Measurements from ENCODE around the gene XAF1. TPM values are rescaled to one million over a fixed set of nuclear protein-coding genes. Genes with fewer than 3 reads are reported as not detected.

The XAF1 gene
- total RNA-seq, 1 donor from 2014 or later: 2.1 TPM

- H3K4me3 Mint-ChIP-seq: no peak overlapping the region
- no peak for TF ChIP-seq CTCF (conservative IDR thresholded peaks at IDR 0.05)
- no peak for DNase-seq (ENCODE audit: extremely low spot score, unreplicated experiment)
- H3K27me3 Mint-ChIP-seq: peaks cover 85% of the 10 kb centered on the region
- H3K36me3 Mint-ChIP-seq: no peaks in the 10 kb centered on the region
- H3K4me1 Mint-ChIP-seq (ENCODE audit: unreplicated experiment): peaks cover 8% of the 10 kb centered on the region
- no peak overlapping the region for H3K27ac Mint-ChIP-seq
- peaks cover 7% of the 10 kb centered on the region for H3K9me3 Mint-ChIP-seq
Measured at GRCh38 chr17:6711081-6711674, 44.7 kb upstream of the XAF1 start.

GRCh38 chr17:6711681-6712057, 44.2 kb upstream of the XAF1 start:
- TF ChIP-seq CTCF (conservative IDR thresholded peaks at IDR 0.05): no peak
- DNase-seq (ENCODE audit: extremely low spot score, unreplicated experiment): no peak
- no peaks in the 10 kb centered on the region for H3K36me3 Mint-ChIP-seq
- H3K4me3 Mint-ChIP-seq: no peak overlapping the region
- H3K27ac Mint-ChIP-seq: no peak overlapping the region
- H3K9me3 Mint-ChIP-seq: peaks cover 10% of the 10 kb centered on the region
- H3K4me1 Mint-ChIP-seq (ENCODE audit: unreplicated experiment): peaks cover 8% of the 10 kb centered on the region
- peaks cover 85% of the 10 kb centered on the region for H3K27me3 Mint-ChIP-seq

- H3K36me3 Mint-ChIP-seq: no peaks in the 10 kb centered on the region
- H3K4me1 Mint-ChIP-seq (ENCODE audit: unreplicated experiment): peaks cover 8% of the 10 kb centered on the region
- H3K27ac Mint-ChIP-seq: no peak overlapping the region
- no peak for DNase-seq (ENCODE audit: extremely low spot score, unreplicated experiment)
- H3K4me3 Mint-ChIP-seq: peak overlapping the region; percentile 86
- TF ChIP-seq CTCF (conservative IDR thresholded peaks at IDR 0.05): no peak
- H3K27me3 Mint-ChIP-seq: peaks cover 83% of the 10 kb centered on the region
- peaks cover 13% of the 10 kb centered on the region for H3K9me3 Mint-ChIP-seq
Measured at GRCh38 chr17:6712058-6712853, 43.6 kb upstream of the XAF1 start.

GRCh38 chr17:6712854-6713129, 43.1 kb upstream of the XAF1 start:
- Mint-ChIP-seq H3K36me3 (no peaks in the 10 kb centered on the region), H3K27ac (no peak overlapping the region)

GRCh38 chr17:6713130-6713917, 42.5 kb upstream of the XAF1 start, which contains the start of gene SLC13A5:
TSS of gene SLC13A5 (minus strand) at chr17:6713369. CDS start at chr17:6713333, 36 bp downstream.
- Mint-ChIP-seq H3K27me3 (peaks cover 84% of the 10 kb centered on the region), H3K27ac (no peak within 1 kb of the TSS), H3K4me1 (ENCODE audit: unreplicated experiment) (peaks cover 8% of the 10 kb centered on the region), H3K4me3 (peak within 1 kb of the TSS; percentile 86), H3K36me3 (no peaks in the 10 kb centered on the region), H3K9me3 (peaks cover 19% of the 10 kb centered on the region)
- DNase-seq (ENCODE audit: extremely low spot score, unreplicated experiment): no peak
- TF ChIP-seq CTCF (conservative IDR thresholded peaks at IDR 0.05): peak; percentile 74

More at GRCh38 chr17:6712854-6713129, 43.1 kb upstream of the XAF1 start:
- Mint-ChIP-seq H3K27me3 (peaks cover 84% of the 10 kb centered on the region), H3K4me1 (ENCODE audit: unreplicated experiment) (peaks cover 8% of the 10 kb centered on the region), H3K4me3 (peak overlapping the region; percentile 86), H3K9me3 (peaks cover 18% of the 10 kb centered on the region)
- no peak for DNase-seq (ENCODE audit: extremely low spot score, unreplicated experiment)
- TF ChIP-seq CTCF (conservative IDR thresholded peaks at IDR 0.05): no peak

All from type B pancreatic cell (in vitro differentiated cells).